ENCODE measurements around the gene TLCD4.
A peak's percentile ranks its signal among the peaks of the same experiment; 100 is the strongest.

Gene TLCD4

GRCh38 chr1:95115708-95116137 lies 1.4 kb upstream of the TLCD4 start:
- DNase-seq (ENCODE audit: extremely low read depth, low read depth), result no peak
- no peak for TF ChIP-seq CTCF (IDR thresholded peaks at IDR 0.05; ENCODE audit: low read depth, low read length, missing control alignments)
- no peak overlapping the region for H3K4me3 ChIP-seq (replicated peaks; ENCODE audit: low read depth, low read length)

GRCh38 chr1:95116580-95117206 lies 462 bp upstream of the TLCD4 start:
- H3K4me3 ChIP-seq (replicated peaks; ENCODE audit: low read depth, low read length), result peak overlapping the region; percentile 49
- no peak for DNase-seq (ENCODE audit: extremely low read depth, low read depth)
- TF ChIP-seq CTCF (IDR thresholded peaks at IDR 0.05; ENCODE audit: low read depth, low read length, missing control alignments), result peak; percentile 59

GRCh38 chr1:95118067-95118499 lies 928 bp downstream of the TLCD4 start:
- H3K4me3 ChIP-seq (replicated peaks; ENCODE audit: low read depth, low read length), result peak overlapping the region; percentile 49
- TF ChIP-seq CTCF (IDR thresholded peaks at IDR 0.05; ENCODE audit: low read depth, low read length, missing control alignments), result no peak
- DNase-seq (ENCODE audit: extremely low read depth, low read depth), result no peak

- H3K4me3 ChIP-seq (replicated peaks; ENCODE audit: low read depth, low read length), result no peak overlapping the region
- no peak for TF ChIP-seq CTCF (IDR thresholded peaks at IDR 0.05; ENCODE audit: low read depth, low read length, missing control alignments)
- DNase-seq (ENCODE audit: extremely low read depth, low read depth), result no peak
Measured at GRCh38 chr1:95118710-95119109, 1.6 kb downstream of the TLCD4 start.

GRCh38 chr1:95119273-95119672 lies 2.1 kb downstream of the TLCD4 start:
- no peak for DNase-seq (ENCODE audit: extremely low read depth, low read depth)
- H3K4me3 ChIP-seq (replicated peaks; ENCODE audit: low read depth, low read length), result no peak overlapping the region
- TF ChIP-seq CTCF (IDR thresholded peaks at IDR 0.05; ENCODE audit: low read depth, low read length, missing control alignments), result no peak

GRCh38 chr1:95122151-95122697 lies 5.1 kb downstream of the TLCD4 start:
- H3K4me3 ChIP-seq (replicated peaks; ENCODE audit: low read depth, low read length), result no peak overlapping the region
- DNase-seq (ENCODE audit: extremely low read depth, low read depth), result no peak
- no peak for TF ChIP-seq CTCF (IDR thresholded peaks at IDR 0.05; ENCODE audit: low read depth, low read length, missing control alignments)

Data from HFF-Myc (cell line).